RWPE1 (cell line): ENCODE data around the gene KLF13.

Source experiments
- CTCF ChIA-PET: fragments of 350-600 bp; sonication (Branson Sonifier 250); formaldehyde crosslinking; extraction: SDS; loops from one replicate; lab custom pipeline; 2021; lab: Yijun Ruan, JAX
- POLR2A ChIA-PET: fragments of 400-600 bp; formaldehyde crosslinking; extraction: SDS; loops from one replicate; lab custom pipeline; 2020; ENCODE audit warnings: antibody characterized with exemption; ENCODE audit not compliant: low non-redundant PET; lab: Yijun Ruan, JAX
- DNase-seq: peaks from one replicate; pipeline ENCODE4 v3.0.0; 2012; ENCODE audit warnings: low spot score
- H3K27ac ChIP-seq: fragments of 450-650 bp; 2 replicates; pipeline ENCODE4 v1.5.1; 2017
- CTCF ChIP-seq: fragments of 450-650 bp; conservative IDR thresholded peaks from 2 replicates; pipeline ENCODE4 v1.5.1; 2017; ENCODE audit warnings: low read depth, mild to moderate bottlenecking

Gene KLF13

DNA sequence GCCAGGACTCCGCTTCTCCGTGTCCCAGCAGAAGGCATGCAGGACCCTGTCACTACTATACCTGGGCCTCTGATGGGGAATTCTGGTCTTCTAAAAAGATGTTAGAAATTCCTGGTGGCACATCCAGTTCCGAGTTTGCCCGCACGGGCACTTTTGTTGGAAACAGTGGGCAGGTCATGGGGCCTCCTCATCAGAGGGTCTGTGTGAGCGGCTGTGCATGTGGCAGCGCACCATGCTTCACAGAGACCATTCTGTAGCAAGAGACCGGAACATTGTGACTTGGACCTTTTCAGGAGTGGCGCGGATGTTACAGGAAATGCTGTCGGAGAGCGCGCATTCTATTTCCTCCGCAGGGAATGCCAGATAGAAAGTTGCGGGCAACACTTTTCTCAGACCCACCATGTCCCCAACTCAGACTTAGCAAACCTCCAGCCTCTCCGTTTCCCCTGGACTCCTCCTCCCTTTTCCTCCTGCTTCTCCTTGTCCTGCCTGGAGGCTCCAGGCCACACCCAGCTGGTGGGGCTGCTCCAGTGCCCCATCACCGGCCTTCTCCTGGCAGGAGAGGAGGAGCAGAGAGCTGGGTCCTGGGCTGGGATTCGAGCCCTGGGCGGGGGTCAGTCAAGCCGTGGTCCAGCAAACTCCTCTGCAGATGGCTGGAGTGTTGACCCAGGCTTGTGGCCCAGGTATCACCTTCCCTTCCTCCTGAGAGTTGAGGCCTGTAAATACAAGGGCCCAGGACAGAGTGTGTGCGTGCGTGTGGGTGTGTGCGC is 46.6 kb downstream of the KLF13 start:
- DNase-seq: no peak
- ChIA-PET POLR2A (no interaction called here), CTCF (no interaction called here)
- H3K27ac ChIP-seq: peak overlapping the region; percentile 87
- TF ChIP-seq CTCF: no peak

DNA sequence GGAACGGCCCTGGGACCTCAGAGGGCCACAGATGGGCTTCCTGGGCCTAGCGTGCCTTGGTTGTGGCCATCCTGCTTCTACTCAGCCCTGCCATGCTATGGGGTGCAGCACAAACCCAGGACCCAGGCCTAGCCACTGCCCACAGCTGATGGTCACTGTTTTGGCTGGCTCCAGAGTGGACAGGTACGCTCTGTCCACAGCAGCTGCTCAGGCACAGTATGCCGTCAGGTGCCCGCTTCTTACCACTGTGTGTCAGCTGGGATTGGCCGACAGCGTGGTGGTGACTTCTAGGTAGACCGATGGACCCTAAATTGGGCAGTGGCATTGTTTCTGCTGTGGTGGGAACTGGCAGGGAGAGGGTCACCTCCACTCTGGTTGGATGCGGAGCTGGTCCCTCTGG is 47.3 kb downstream of the KLF13 start:
- peak overlapping the region; percentile 87 for H3K27ac ChIP-seq
- ChIA-PET POLR2A (no interaction called here), CTCF (no interaction called here)
- no peak for DNase-seq
- no peak for TF ChIP-seq CTCF

DNA sequence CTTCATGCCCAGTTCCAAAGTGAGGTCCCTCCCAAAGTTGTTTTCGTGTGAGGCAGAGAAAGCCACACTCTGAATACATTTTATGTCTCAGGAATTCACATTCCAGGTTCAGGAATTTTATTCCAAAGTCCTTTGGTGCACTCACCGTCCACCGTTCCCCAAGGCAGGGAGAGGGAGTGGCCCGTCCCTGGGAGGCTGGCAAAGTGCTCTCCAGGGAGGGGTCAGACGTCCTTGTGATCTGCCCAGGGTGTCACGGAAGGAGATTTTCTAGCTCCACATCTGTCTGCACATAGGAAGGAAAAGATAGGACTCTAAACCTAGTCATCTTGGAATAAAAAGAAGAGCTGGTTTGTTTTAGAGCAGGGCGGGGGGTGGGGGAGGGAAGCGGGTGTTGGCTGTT is 47.9 kb downstream of the KLF13 start:
- CTCF ChIA-PET: no interaction called here
- POLR2A ChIA-PET: no interaction called here
- TF ChIP-seq CTCF: no peak

DNA sequence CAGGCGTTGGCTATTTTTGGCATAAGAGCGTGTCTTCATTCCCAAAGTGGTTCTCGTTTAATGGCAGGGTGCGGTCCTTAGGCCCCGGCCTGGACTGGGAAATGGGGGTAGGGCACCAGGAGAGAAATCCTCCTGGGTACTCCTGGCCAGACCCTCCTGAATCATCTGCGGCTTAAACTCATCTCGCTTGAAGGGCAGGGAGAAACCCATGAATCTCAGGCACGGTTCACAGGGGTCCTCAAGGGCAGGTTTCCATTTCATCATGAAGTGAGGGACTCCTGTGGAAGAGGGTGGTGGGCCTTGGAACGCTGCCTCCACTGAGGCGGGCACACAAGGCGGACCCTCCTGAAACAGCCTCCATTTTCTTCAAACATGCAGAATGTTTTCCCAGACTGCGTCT is 48.4 kb downstream of the KLF13 start:
- no peak for DNase-seq
- ChIA-PET CTCF (no interaction called here), POLR2A (no interaction called here)
- peak overlapping the region; percentile 87 for H3K27ac ChIP-seq
- no peak for TF ChIP-seq CTCF

More for the DNA sequence above, 47.9 kb downstream of the KLF13 start:
- no peak for DNase-seq
- peak overlapping the region; percentile 87 for H3K27ac ChIP-seq

DNA sequence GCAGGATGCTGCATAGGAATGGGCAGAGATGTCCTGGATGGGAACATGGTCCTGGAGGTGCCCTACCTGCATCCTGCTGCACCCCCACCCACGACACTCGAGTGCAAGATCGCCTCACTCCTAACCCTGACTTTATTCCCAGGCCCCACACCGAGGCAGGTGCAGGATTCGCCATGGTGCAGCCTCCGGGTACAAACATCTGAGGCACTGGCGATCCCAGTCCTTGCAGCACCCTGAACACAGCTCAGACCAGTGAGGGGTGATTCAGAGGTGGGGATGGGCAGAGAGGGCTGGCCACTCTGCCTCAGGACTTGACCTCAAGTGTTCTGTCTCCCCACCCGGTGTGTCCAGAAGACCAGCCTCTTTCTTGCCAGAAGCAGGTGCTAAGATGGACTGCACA is 49.1 kb downstream of the KLF13 start:
- no peak for TF ChIP-seq CTCF
- peak overlapping the region; percentile 87 for H3K27ac ChIP-seq
- DNase-seq: no peak
- POLR2A ChIA-PET: no interaction called here
- CTCF ChIA-PET: no interaction called here

DNA sequence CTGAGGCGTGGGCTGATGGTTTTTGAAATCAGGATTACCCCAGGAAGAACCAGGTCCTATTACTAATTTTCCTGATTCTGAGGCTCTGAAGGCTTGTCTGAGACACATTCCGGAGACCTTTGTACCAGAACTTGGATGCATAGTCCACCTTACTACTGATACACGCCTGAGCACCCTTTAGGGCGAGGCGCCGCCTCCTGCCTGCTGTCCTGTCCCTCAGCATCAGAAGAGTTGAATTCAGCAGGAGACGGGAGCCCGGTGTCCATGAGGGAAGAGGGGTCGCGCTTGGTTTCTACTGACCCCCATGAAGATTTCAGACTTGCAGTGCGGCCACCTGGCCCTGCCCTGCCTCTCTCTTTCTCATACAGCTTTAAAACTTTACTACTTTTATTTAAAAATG is 49.9 kb downstream of the KLF13 start:
- CTCF ChIA-PET: no interaction called here
- POLR2A ChIA-PET: no interaction called here
- no peak for DNase-seq
- H3K27ac ChIP-seq: peak overlapping the region; percentile 53
- no peak for TF ChIP-seq CTCF
